GM23338 (cell line): Measurements from ENCODE around the gene PDZD7. TPM values are rescaled to one million over a fixed set of nuclear protein-coding genes. Genes with fewer than 3 reads are reported as not detected.

ENCODE experiments used
- ATAC-seq: fragments of 200-7000 bp; cut with Tn5 transposase; 3 replicates; pipeline ENCODE4 v1.9.1; 2020
- DNase-seq: peaks from one replicate; pipeline ENCODE4 v3.0.0-alpha.2; 2015; ENCODE audit warnings: low spot score
- H2AFZ ChIP-seq: fragments of 200-600 bp; sonication (generic); 2 replicates; pipeline ENCODE4 v1.8.0; 2016; ENCODE audit warnings: antibody characterized with exemption, mild to moderate bottlenecking, moderate library complexity
- H3F3A ChIP-seq: fragments of 200-600 bp; sonication (generic); replicated peaks from 2 replicates; pipeline ENCODE4 v1.8.0; 2017; ENCODE audit warnings: antibody characterized with exemption, mixed run types, low read depth
- H3K27ac ChIP-seq: fragments of 200-600 bp; sonication (generic); 2 replicates; pipeline ENCODE4 v1.6.1; 2016; ENCODE audit warnings: low read depth
- H3K27me3 ChIP-seq: fragments of 200-600 bp; sonication (generic); 2 replicates; pipeline ENCODE4 v1.8.0; 2016; ENCODE audit warnings: mild to moderate bottlenecking, mixed run types, moderate library complexity; ENCODE audit not compliant: insufficient read depth
- H3K36me3 ChIP-seq: fragments of 200-600 bp; sonication (generic); 2 replicates; pipeline ENCODE4 v1.8.0; 2016; ENCODE audit warnings: mild to moderate bottlenecking; ENCODE audit not compliant: insufficient read depth
- H3K4me1 ChIP-seq: fragments of 200-600 bp; sonication (generic); 2 replicates; pipeline ENCODE4 v1.8.0; 2016; ENCODE audit warnings: mild to moderate bottlenecking, moderate library complexity; ENCODE audit not compliant: insufficient read depth
- H3K4me2 ChIP-seq: fragments of 200-600 bp; sonication (generic); 2 replicates; pipeline ENCODE4 v1.7.1; 2017; ENCODE audit warnings: mixed run types
- H3K4me3 ChIP-seq: fragments of 200-600 bp; sonication (generic); 2 replicates; pipeline ENCODE4 v1.6.1; 2016; ENCODE audit warnings: mixed run types
- H3K79me2 ChIP-seq: fragments of 200-600 bp; sonication (generic); replicated peaks from 2 replicates; pipeline ENCODE4 v1.8.0; 2017; ENCODE audit warnings: mild to moderate bottlenecking; ENCODE audit not compliant: insufficient read depth
- H3K9me2 ChIP-seq: fragments of 200-600 bp; sonication (generic); 2 replicates; pipeline ENCODE4 v1.8.0; 2017; ENCODE audit not compliant: insufficient read depth
- H4K20me1 ChIP-seq: fragments of 200-600 bp; sonication (generic); replicated peaks from 2 replicates; pipeline ENCODE4 v1.8.0; 2017; ENCODE audit warnings: mild to moderate bottlenecking; ENCODE audit not compliant: insufficient read depth
- H3K27ac Mint-ChIP-seq: 2 replicates; pipeline ENCODE4 v1.8.0; 2020; ENCODE audit warnings: inconsistent platforms, mild to moderate bottlenecking, moderate library complexity, mixed read lengths
- H3K27me3 Mint-ChIP-seq: 3 replicates; pipeline ENCODE4 v1.8.0; 2022; ENCODE audit warnings: low read depth, mild to moderate bottlenecking, moderate library complexity, mixed read lengths, inconsistent platforms; ENCODE audit not compliant: insufficient read depth, poor library complexity
- H3K36me3 Mint-ChIP-seq: 3 replicates; pipeline ENCODE4 v1.8.0; 2021; ENCODE audit warnings: low read depth, mild to moderate bottlenecking, inconsistent platforms, moderate library complexity, mixed read lengths
- H3K4me1 Mint-ChIP-seq: 3 replicates; pipeline ENCODE4 v1.8.0; 2020; ENCODE audit warnings: mild to moderate bottlenecking, inconsistent platforms, mixed read lengths
- H3K4me3 Mint-ChIP-seq: 3 replicates; pipeline ENCODE4 v1.8.0; 2021; ENCODE audit warnings: moderate library complexity, mild to moderate bottlenecking, inconsistent platforms, mixed read lengths
- H3K9me3 Mint-ChIP-seq: 3 replicates; pipeline ENCODE4 v1.8.0; 2020; ENCODE audit warnings: moderate library complexity, mild to moderate bottlenecking, inconsistent platforms, mixed read lengths
- CTCF ChIP-seq, 2 experiments: fragments of 200-600 bp in 1 of 2; sonication (generic) in 1 of 2; conservative IDR thresholded peaks; 2 replicates each; pipeline versions ENCODE4 v1.5.1 to v1.6.1; 2016 to 2017; ENCODE audit warnings: antibody characterized with exemption in 2 of 2, low read depth in 2 of 2, mild to moderate bottlenecking in 2 of 2, moderate library complexity in 1 of 2
- ETS1 ChIP-seq: IDR thresholded peaks from 2 replicates; pipeline ENCODE4 v1.6.1; 2016; ENCODE audit warnings: antibody characterized with exemption
- EZH2 ChIP-seq: fragments of 200-600 bp; sonication (generic); IDR thresholded peaks from one replicate; pipeline ENCODE4 v1.8.0; 2017; ENCODE audit warnings: antibody characterized with exemption, mild to moderate bottlenecking, low read depth; ENCODE audit not compliant: unreplicated experiment
- JUNB ChIP-seq: IDR thresholded peaks from one replicate; pipeline ENCODE4 v1.6.1; 2016; ENCODE audit warnings: antibody characterized with exemption; ENCODE audit not compliant: unreplicated experiment
- NANOG ChIP-seq: IDR thresholded peaks from 2 replicates; pipeline ENCODE4 v1.6.1; 2016; ENCODE audit warnings: antibody characterized with exemption, borderline replicate concordance
- ZNF114 ChIP-seq: fragments of 250-450 bp; sonication (Bioruptor Pico); IDR thresholded peaks from 2 replicates; pipeline ENCODE4 v1.5.0; 2020; ENCODE audit warnings: mild to moderate bottlenecking, moderate library complexity
- ZNF331 ChIP-seq: fragments of 250-450 bp; sonication (Bioruptor Pico); IDR thresholded peaks from 2 replicates; pipeline ENCODE4 v1.5.0; 2020; ENCODE audit warnings: low read depth, mild to moderate bottlenecking, moderate library complexity
- polyA plus RNA-seq: library from polyadenylated mRNA; unstranded; fragments of >200 nt; fragmentation: Nextera tagmentation; extraction: Ambion mirVana; gene quantifications from 2 replicates; pipeline ENCODE4 v1.2.1, GENCODE V29; 2016
- total RNA-seq: library from RNA; depleted of rRNA; stranded (reverse); fragments of >200 nt; shearing (Covaris generic); gene quantifications from 2 replicates; pipeline ENCODE4 v1.2.3, GENCODE V29; 2014

Gene PDZD7
- total and polyA plus RNA-seq, 2 experiments from 2014 or later, result 1.7 to 2.3 TPM

GRCh38 chr10:101047961-101048892 is 17.3 kb upstream of the PDZD7 start:
- H4K20me1 ChIP-seq, result peaks cover 23% of the 10 kb centered on the region
- DNase-seq, result peak; percentile 86
- ATAC-seq, result peak; percentile 67
- no peak overlapping the region for H3K27ac Mint-ChIP-seq
- H3K4me3 ChIP-seq, result peak overlapping the region; percentile 51
- no peaks in the 10 kb centered on the region for H3K36me3 ChIP-seq
- peaks cover 41% of the 10 kb centered on the region for H3K4me1 Mint-ChIP-seq
- H3K27ac ChIP-seq, result no peak overlapping the region
- no peaks in the 10 kb centered on the region for H3K9me3 Mint-ChIP-seq
- H3K9me2 ChIP-seq, result no peaks in the 10 kb centered on the region
- peaks cover 80% of the 10 kb centered on the region for H3K27me3 Mint-ChIP-seq
- TF ChIP-seq ZNF114 (no peak), NANOG (no peak), ETS1 (no peak), JUNB (no peak), EZH2 (peak; percentile 58), ZNF331 (CRISPR knock-in tag) (no peak), CTCF (conservative IDR thresholded peaks at IDR 0.05; ENCODE audit: low read depth in 2 of 2) (peak in 1 of 2 experiments; percentile 20; a peak in 2 of 4 replicates)
- H3F3A ChIP-seq, result peaks cover 16% of the 10 kb centered on the region
- no peaks in the 10 kb centered on the region for H3K36me3 Mint-ChIP-seq
- peaks cover 94% of the 10 kb centered on the region for H3K27me3 ChIP-seq
- H3K79me2 ChIP-seq, result no peaks in the 10 kb centered on the region
- peak overlapping the region; percentile 78 for H3K4me2 ChIP-seq
- peak overlapping the region; percentile 65 for H3K4me3 Mint-ChIP-seq
- H2AFZ ChIP-seq, result peak overlapping the region; percentile 43; the same call in 1 of the 2 replicates
- peaks cover 37% of the 10 kb centered on the region for H3K4me1 ChIP-seq

- Mint-ChIP-seq H3K27me3 (peaks cover 86% of the 10 kb centered on the region), H3K4me3 (peak overlapping the region; percentile 61), H3K27ac (no peak overlapping the region), H3K4me1 (peaks cover 44% of the 10 kb centered on the region), H3K9me3 (no peaks in the 10 kb centered on the region), H3K36me3 (no peaks in the 10 kb centered on the region)
- Histone ChIP-seq H3K79me2 (no peaks in the 10 kb centered on the region), H2AFZ (no peak overlapping the region), H3F3A (peaks cover 19% of the 10 kb centered on the region), H4K20me1 (peaks cover 21% of the 10 kb centered on the region), H3K27ac (no peak overlapping the region), H3K36me3 (no peaks in the 10 kb centered on the region), H3K4me3 (peak overlapping the region; percentile 49), H3K27me3 (peaks cover 94% of the 10 kb centered on the region), H3K4me1 (peaks cover 40% of the 10 kb centered on the region), H3K4me2 (peak overlapping the region; percentile 78), H3K9me2 (no peaks in the 10 kb centered on the region)
- ATAC-seq, result peak; percentile 1; the same call in 2 of the 3 replicates
- peak; percentile 81 for TF ChIP-seq EZH2
- no peak for TF ChIP-seq ZNF114
- no peak for DNase-seq
These were observed 16.3 kb upstream of the PDZD7 start for GRCh38 chr10:101047268-101047667.
